ENCODE measurements around the gene ARSI. TPM values are rescaled to one million over a fixed set of nuclear protein-coding genes. Genes with fewer than 3 reads are reported as not detected.

The ARSI gene
- total and polyA plus RNA-seq, 5 experiments from 2014 or later = not detected

GRCh38 chr5:150322202-150322601, 19.5 kb upstream of the ARSI start:
- Mint-ChIP-seq H3K4me1 (no peaks in the 10 kb centered on the region), H3K27me3 (peaks cover 0 to 10% (median 5%) of the 10 kb centered on the region in 5 donors), H3K36me3 (peaks cover 0 to 2% (median 0%) of the 10 kb centered on the region in 3 donors), H3K9me3 (peaks cover 0 to 3% (median 0%) of the 10 kb centered on the region in 9 donors), H3K4me3 (no peak overlapping the region), H3K27ac (no peak overlapping the region)
- DNase-seq = no peak
- no peak for ATAC-seq
- POLR2A ChIA-PET = no interaction called here

GRCh38 chr5:150321784-150322183, 19.1 kb upstream of the ARSI start:
- POLR2A ChIA-PET = no interaction called here
- H3K36me3 Mint-ChIP-seq = peaks cover 0 to 2% (median 0%) of the 10 kb centered on the region in 3 donors

GRCh38 chr5:150321211-150321610, 18.5 kb upstream of the ARSI start:
- ATAC-seq = no peak
- Mint-ChIP-seq H3K27ac (no peak overlapping the region), H3K36me3 (peaks cover 0 to 2% (median 0%) of the 10 kb centered on the region in 3 donors), H3K4me1 (no peaks in the 10 kb centered on the region), H3K27me3 (peaks cover 0 to 9% (median 4%) of the 10 kb centered on the region in 5 donors), H3K9me3 (peaks cover 0 to 3% (median 0%) of the 10 kb centered on the region in 9 donors), H3K4me3 (no peak overlapping the region)
- no peak for DNase-seq
- POLR2A ChIA-PET = no interaction called here

More at GRCh38 chr5:150321784-150322183, 19.1 kb upstream of the ARSI start:
- ATAC-seq = no peak
- H3K27me3 Mint-ChIP-seq = peaks cover 0 to 10% (median 5%) of the 10 kb centered on the region in 5 donors
- no peak for DNase-seq
- H3K27ac Mint-ChIP-seq = peak overlapping the region in 1 of 10 donors; percentile 53
- H3K4me3 Mint-ChIP-seq = no peak overlapping the region
- H3K9me3 Mint-ChIP-seq = peaks cover 0 to 3% (median 0%) of the 10 kb centered on the region in 9 donors
- H3K4me1 Mint-ChIP-seq = no peaks in the 10 kb centered on the region

- no peaks in the 10 kb centered on the region for H3K36me3 Mint-ChIP-seq
- POLR2A ChIA-PET = no interaction called here
- H3K27me3 Mint-ChIP-seq = peaks cover 0 to 4% (median 0%) of the 10 kb centered on the region in 5 donors
- peaks cover 0 to 3% (median 0%) of the 10 kb centered on the region in 9 donors for H3K9me3 Mint-ChIP-seq
- no peaks in the 10 kb centered on the region for H3K4me1 Mint-ChIP-seq
- H3K4me3 Mint-ChIP-seq = no peak overlapping the region
- DNase-seq (no peak), ATAC-seq (no peak)
- no peak overlapping the region for H3K27ac Mint-ChIP-seq
Measured at GRCh38 chr5:150320044-150320613, 17.4 kb upstream of the ARSI start.

DNA sequence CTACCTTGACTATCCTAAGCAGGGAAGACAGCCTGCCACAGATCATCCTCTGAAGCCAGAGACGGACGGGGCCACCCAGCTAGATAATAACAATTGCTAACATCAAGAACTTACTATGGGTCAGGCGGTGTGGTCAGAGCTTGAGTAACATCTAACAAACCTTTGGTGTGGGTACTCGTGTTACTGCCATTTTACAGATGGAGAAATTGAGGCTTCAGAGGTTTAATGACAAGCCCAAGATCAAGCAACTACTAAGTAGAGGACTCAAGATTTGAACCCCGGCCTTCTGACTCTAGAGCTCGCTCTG, 16.7 kb upstream of the ARSI start:
- DNase-seq (no peak), ATAC-seq (no peak)
- POLR2A ChIA-PET = no interaction called here
- no peak overlapping the region for H3K27ac Mint-ChIP-seq
- H3K36me3 Mint-ChIP-seq = no peaks in the 10 kb centered on the region
- H3K27me3 Mint-ChIP-seq = peaks cover 0 to 3% (median 0%) of the 10 kb centered on the region in 5 donors
- H3K9me3 Mint-ChIP-seq = peaks cover 0 to 3% (median 0%) of the 10 kb centered on the region in 9 donors
- no peaks in the 10 kb centered on the region for H3K4me1 Mint-ChIP-seq
- H3K4me3 Mint-ChIP-seq = no peak overlapping the region

DNA sequence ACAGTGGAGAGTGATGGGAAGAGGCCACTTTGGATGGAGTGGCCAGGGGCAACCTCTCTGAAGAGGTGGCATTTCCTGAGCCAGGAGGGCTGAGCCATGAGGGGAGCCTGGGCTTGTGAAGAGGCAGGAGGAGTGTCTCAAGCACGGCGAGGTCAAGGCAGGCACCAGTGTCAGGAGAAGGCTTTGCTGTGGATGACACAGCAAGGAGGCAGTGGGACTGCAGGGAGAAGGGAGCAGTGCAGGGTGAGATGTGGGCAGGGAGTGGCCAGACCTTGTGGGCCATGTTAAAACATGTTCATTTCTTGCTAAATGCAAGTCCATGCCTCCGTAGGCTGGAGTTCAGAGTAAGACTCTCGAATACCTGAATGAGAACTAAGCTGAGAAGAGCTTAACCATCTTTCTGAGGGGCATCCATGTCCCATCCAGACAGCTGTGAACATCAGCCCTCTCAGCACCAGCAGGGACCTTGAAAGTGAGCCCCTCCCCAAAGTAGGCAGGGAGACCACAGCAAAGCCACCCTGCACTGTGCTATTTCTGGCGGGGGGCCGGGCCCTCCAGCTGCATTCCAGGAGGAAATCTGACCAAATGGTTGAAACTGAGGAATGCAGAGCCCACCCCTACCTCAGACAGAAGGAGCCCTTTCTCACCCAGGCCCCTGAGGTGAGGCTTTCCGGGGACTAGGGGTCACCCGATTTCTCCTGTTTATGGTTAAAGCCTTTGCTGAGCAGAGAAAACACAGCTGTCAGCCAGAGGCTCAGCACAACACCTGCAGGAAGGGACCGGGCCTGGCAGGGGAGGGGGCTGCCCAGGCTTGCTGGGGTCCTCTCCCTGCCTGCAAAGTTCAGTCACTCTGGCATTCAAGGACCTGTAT, 16.1 kb upstream of the ARSI start:
- DNase-seq = no peak
- Mint-ChIP-seq H3K27me3 (peaks cover 0 to 3% (median 0%) of the 10 kb centered on the region in 5 donors), H3K36me3 (no peaks in the 10 kb centered on the region), H3K9me3 (peaks cover 0 to 3% (median 0%) of the 10 kb centered on the region in 9 donors), H3K4me1 (no peaks in the 10 kb centered on the region), H3K27ac (no peak overlapping the region), H3K4me3 (no peak overlapping the region)
- no peak for ATAC-seq
- POLR2A ChIA-PET = no interaction called here

DNA sequence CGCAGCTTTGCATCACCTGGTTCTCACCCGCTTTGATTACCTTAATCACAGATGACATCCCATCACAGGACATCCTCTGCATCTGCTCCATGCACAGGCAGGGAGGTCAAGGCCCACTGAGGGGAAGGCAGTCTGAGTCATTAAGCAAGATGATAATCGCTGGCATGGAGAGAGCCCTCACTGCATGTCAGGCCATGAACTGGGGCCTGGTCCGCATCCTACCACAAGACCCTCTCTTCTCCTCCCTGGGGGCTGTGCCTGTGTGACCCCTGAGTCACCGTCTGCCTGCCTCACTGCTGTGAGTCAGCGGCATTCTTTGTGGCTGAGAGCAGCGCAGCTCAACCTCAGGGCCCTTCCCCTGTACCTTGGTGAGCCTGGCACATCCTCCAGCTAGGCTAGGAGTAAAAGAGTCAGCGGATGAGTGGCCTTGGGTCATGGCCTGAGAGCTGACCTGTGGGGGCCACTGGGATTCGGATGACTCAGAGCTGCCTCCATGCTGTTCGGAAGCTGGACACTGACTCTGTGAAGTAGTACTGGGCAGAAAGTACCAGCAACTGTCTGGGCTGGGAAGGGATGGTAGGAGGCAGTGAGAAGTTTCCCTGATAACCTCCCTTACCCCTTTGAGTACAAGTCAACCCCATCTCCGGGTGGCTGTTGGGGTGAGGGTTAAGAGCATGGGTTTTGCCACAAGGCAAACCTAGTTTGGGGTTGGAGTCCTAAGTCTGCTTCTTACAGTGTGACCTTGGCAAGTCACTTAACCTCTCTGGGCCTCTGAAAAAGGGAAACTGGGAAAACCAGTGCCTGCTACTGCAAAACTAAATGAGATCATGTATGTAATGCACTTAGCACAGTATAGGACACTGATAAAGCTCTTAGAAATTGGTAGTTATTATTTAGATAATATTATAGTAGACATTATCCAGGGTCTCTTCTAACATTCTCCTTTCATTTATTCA, 14.6 kb upstream of the ARSI start:
- peaks cover 0 to 3% (median 0%) of the 10 kb centered on the region in 9 donors for H3K9me3 Mint-ChIP-seq
- H3K27ac Mint-ChIP-seq = peak overlapping the region in 1 of 10 donors; percentile 61
- no peak overlapping the region for H3K4me3 Mint-ChIP-seq
- peaks cover 0 to 7% (median 0%) of the 10 kb centered on the region in 5 donors for H3K27me3 Mint-ChIP-seq
- no peak for DNase-seq
- no peak for ATAC-seq
- no peaks in the 10 kb centered on the region for H3K36me3 Mint-ChIP-seq
- H3K4me1 Mint-ChIP-seq = no peaks in the 10 kb centered on the region
- POLR2A ChIA-PET = no interaction called here

DNA sequence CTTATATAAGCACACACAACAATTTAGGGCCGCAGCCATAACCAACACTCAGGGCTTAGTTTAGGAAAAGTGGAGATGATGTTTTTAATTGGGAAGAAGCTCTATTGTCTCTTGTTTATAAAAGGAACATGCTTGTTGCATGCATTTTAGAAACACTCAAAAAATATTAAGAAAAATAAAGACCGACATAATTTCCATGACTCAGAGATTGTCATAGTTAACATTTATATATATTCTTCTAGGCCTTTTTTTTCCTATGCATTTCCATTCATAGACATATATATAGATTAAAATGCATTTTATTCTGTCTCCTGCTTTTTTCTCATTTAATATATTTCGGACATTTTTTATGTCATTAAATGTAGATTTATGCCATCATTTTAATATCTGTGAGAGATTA, 13.6 kb upstream of the ARSI start:
- peaks cover 0 to 7% (median 0%) of the 10 kb centered on the region in 5 donors for H3K27me3 Mint-ChIP-seq
- no peaks in the 10 kb centered on the region for H3K36me3 Mint-ChIP-seq
- H3K4me1 Mint-ChIP-seq = no peaks in the 10 kb centered on the region
- no peaks in the 10 kb centered on the region for H3K9me3 Mint-ChIP-seq
- no peak overlapping the region for H3K4me3 Mint-ChIP-seq
- POLR2A ChIA-PET = no interaction called here
- no peak for ATAC-seq
- DNase-seq = no peak
- H3K27ac Mint-ChIP-seq = no peak overlapping the region

DNA sequence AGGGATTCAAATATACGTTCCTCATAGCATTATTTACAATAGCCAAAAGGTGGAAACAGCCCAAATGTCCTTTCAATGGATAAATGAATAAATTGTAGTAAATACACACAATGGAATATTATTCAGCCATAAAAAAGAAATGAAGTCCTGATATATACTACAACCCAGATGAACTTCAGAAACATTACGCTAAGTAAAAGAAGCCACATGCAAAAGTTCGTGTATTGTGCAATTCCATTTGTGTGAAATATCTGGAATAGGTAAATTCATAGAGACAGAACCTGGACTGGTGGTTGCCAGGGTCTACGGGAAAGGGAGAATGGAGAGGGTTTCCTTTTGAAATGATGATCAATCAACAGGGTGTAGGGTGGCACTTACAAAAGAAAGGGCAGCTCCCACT, 12.5 kb upstream of the ARSI start:
- no peak overlapping the region for H3K4me3 Mint-ChIP-seq
- no peaks in the 10 kb centered on the region for H3K9me3 Mint-ChIP-seq
- H3K4me1 Mint-ChIP-seq = no peaks in the 10 kb centered on the region
- H3K36me3 Mint-ChIP-seq = no peaks in the 10 kb centered on the region
- no peak overlapping the region for H3K27ac Mint-ChIP-seq
- ATAC-seq = no peak
- H3K27me3 Mint-ChIP-seq = peaks cover 0 to 7% (median 0%) of the 10 kb centered on the region in 5 donors
- no peak for DNase-seq
- POLR2A ChIA-PET = no interaction called here

DNA sequence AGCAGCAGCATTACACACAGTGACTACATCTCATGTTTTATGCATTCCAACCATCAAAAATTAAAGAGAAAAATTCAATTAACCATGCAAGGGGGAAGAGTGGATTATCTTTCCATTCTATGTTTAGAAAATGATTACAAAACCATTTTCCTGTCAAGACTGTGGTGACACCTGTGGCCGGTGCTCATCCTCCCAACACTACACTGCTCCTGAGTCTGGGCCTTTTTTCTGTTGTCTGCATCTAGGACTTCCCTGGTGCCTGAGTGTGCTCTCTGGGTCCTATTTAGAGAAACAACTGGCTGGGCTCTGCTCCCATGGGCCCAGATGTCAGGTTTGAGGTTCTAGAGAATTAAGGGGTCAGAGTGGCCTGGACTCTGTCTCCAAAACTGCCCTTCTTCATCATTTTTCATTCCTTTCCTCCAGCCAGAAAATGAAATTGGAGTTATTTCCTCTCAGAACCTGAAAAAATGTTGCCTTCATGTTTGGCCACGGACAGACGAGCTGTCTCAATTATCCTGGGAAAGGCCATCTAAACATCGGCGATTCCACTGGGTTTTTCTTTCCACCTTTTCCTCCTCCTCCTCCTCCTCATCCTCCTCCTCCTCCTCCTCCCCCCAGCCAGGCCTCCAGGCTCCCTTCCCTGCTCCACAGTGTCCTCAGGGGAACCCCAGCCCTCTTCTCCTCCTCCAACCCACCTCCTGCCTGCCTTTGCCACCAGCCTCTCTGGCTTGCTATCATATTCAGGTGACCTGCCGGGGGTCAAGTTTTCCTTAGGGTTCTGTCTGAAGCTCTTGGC, 11.4 kb upstream of the ARSI start:
- Mint-ChIP-seq H3K4me3 (no peak overlapping the region), H3K36me3 (no peaks in the 10 kb centered on the region), H3K9me3 (no peaks in the 10 kb centered on the region), H3K27ac (no peak overlapping the region), H3K27me3 (peaks cover 0 to 7% (median 0%) of the 10 kb centered on the region in 5 donors), H3K4me1 (no peaks in the 10 kb centered on the region)
- DNase-seq (no peak), ATAC-seq (no peak)
- POLR2A ChIA-PET = no interaction called here

GRCh38 chr5:150313501-150313900, 10.8 kb upstream of the ARSI start:
- H3K4me3 Mint-ChIP-seq = no peak overlapping the region
- H3K27me3 Mint-ChIP-seq = peaks cover 0 to 6% (median 0%) of the 10 kb centered on the region in 5 donors
- H3K27ac Mint-ChIP-seq = no peak overlapping the region
- no peaks in the 10 kb centered on the region for H3K4me1 Mint-ChIP-seq
- no peaks in the 10 kb centered on the region for H3K36me3 Mint-ChIP-seq
- H3K9me3 Mint-ChIP-seq = no peaks in the 10 kb centered on the region
- ATAC-seq = no peak
- no peak for DNase-seq
- POLR2A ChIA-PET = no interaction called here

DNA sequence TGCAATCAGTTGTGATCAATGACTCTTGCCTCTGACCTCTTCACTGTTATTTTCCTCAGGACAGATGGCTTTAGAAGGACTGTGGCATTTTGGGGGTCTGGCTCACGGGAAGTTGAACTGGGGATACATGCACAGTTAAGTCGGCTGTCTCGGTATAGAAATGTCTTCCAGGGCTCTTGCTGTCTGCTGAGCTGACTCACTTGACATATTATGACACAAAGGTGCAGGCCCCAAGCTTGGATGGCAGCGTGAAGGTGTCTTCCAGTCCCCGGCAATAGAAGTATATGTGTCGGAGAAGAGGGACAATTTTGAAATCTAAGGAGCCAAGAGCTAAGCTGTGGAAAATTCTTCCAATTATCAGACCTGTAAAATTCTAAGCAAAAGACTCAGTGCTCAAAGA, 9.8 kb upstream of the ARSI start:
- H3K4me1 Mint-ChIP-seq = no peaks in the 10 kb centered on the region
- no peak overlapping the region for H3K4me3 Mint-ChIP-seq
- no peaks in the 10 kb centered on the region for H3K9me3 Mint-ChIP-seq
- DNase-seq = no peak
- POLR2A ChIA-PET = interaction anchor here (0.7 kb wide), 1 partner anchor 1454 kb away, joined by 3 read pairs; no protein-coding TSS in a partner anchor
- no peak overlapping the region for H3K27ac Mint-ChIP-seq
- H3K36me3 Mint-ChIP-seq = no peaks in the 10 kb centered on the region
- peaks cover 0 to 4% (median 0%) of the 10 kb centered on the region in 5 donors for H3K27me3 Mint-ChIP-seq
- ATAC-seq = no peak
